Measurements from ENCODE around the gene GNL3.

GNL3 gene, protein sequence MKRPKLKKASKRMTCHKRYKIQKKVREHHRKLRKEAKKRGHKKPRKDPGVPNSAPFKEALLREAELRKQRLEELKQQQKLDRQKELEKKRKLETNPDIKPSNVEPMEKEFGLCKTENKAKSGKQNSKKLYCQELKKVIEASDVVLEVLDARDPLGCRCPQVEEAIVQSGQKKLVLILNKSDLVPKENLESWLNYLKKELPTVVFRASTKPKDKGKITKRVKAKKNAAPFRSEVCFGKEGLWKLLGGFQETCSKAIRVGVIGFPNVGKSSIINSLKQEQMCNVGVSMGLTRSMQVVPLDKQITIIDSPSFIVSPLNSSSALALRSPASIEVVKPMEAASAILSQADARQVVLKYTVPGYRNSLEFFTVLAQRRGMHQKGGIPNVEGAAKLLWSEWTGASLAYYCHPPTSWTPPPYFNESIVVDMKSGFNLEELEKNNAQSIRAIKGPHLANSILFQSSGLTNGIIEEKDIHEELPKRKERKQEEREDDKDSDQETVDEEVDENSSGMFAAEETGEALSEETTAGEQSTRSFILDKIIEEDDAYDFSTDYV

GRCh38 chr3:52685709-52686691 lies at the start of gene GNL3, which contains the start of gene PBRM1:
Gene GNL3 (plus strand): TSS chr3:52686032. CDS start chr3:52686093, 61 bp downstream.
Gene PBRM1 (minus strand): TSS chr3:52685913.
- in situ Hi-C loops (cut with HindIII; ENCODE audit: low sequenced_read_pairs): no loop called here

DNA sequence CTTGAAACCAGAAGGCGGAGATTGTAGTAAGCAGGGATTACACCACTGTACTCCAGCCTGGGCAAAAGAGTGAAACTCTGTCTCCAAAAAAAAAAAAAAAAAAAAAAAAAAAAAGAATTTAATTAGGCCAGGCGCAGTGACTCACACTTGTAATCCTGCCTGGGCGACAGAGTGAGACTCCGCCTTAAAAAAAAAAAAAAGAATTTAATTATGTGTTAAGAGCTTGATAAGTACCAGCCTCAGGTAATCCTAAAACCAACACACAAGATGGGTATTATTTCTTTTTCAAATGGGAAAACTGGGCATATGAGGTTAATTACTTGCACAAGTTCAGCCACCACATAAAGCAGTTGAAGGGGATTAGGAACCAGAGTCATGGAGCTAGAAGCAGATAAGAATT lies 49.2 kb upstream of the GNL3 start:
- in situ Hi-C loops (cut with HindIII; ENCODE audit: low sequenced_read_pairs): no loop called here

- in situ Hi-C loops (cut with HindIII; ENCODE audit: low sequenced_read_pairs): no loop called here
Observed at GRCh38 chr3:52645549-52645948, 40.3 kb upstream of the GNL3 start.

GRCh38 chr3:52649461-52650210 lies 36.2 kb upstream of the GNL3 start:
- in situ Hi-C loops (cut with HindIII; ENCODE audit: low sequenced_read_pairs): no loop called here

DNA sequence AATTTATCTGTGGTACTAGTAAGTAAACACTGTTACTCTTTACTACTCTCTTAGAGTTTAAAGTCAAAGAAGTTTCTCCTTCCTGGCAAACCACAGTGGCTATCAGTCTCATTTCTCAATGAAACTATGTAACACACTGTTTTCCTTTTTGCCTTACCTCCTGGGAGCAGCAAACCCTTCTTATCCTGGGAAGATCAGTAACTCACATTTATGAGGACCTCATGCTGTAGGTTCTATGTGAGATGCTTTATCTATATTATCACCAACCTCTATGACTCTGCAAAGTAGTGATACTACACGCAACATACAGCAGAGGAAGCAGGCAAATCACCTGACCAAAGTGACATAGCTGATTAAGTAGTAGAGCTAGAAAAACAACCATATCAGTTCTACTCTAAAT lies 35.4 kb upstream of the GNL3 start:
- in situ Hi-C loops (cut with HindIII; ENCODE audit: low sequenced_read_pairs): no loop called here

DNA sequence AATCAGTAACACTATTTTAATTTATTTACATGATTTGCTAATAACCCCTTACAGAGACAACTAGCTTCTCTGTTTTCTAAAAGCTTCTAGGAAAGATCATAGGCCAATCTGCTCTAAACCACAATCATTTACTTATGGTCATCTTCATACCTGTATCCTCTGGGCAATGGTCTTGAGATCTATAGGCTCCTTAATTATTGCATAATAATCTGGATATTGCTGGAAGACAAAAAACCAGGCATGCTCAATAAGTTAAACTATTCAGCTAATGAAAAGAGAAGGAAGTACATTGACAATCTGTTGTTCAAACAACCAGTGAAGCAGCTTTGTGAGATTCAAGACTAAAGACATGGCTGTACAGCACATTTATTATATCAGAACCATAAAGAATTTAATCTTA lies 34.2 kb upstream of the GNL3 start:
- in situ Hi-C loops (cut with HindIII; ENCODE audit: low sequenced_read_pairs): no loop called here

DNA sequence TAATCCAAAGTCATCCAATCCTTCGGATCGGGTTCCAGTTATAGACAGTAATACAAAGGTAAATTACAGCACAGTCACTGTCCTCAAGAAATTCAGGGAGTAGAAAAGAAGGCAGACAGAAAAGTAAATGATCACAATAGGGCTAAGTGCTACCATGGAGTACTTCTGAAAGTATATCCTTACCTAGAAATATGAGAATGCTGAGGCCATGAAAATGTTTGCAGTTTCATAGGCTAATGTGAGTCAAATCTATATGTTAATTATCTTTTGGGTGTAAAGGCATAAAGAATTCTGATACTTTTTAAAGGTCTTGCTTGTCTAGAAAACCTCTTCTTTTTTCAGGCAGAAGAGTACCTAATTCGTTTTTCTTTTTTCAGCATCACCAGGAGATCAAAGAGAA lies 29.9 kb upstream of the GNL3 start:
- in situ Hi-C loops (cut with HindIII; ENCODE audit: low sequenced_read_pairs): no loop called here

GRCh38 chr3:52660046-52660445 lies 25.8 kb upstream of the GNL3 start:
- in situ Hi-C loops (cut with HindIII; ENCODE audit: low sequenced_read_pairs): no loop called here

DNA sequence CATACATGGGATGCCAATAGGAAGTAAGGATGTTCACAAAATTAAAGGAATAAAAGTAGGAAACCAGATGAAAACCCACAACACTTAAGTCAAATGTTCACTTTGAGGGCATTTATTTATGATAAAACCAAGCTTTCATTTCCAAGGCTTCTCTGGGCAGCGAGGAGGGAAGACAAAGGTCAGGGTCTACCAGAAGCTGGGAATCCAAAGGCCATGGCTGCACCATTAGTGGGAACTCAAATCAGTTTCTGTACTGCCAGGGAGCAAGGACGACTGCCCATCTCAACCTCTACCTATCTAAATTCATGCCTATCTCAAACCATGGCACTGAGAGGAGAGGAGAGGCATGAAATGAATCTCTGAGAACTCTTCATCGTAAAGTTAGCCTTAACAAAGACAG lies 22.7 kb upstream of the GNL3 start:
- in situ Hi-C loops (cut with HindIII; ENCODE audit: low sequenced_read_pairs): no loop called here

GRCh38 chr3:52670621-52671521 lies 15.0 kb upstream of the GNL3 start:
- in situ Hi-C loops (cut with HindIII; ENCODE audit: low sequenced_read_pairs): no loop called here

- in situ Hi-C loops (cut with HindIII; ENCODE audit: low sequenced_read_pairs): no loop called here
Observed at GRCh38 chr3:52671676-52672075, 14.2 kb upstream of the GNL3 start.

DNA sequence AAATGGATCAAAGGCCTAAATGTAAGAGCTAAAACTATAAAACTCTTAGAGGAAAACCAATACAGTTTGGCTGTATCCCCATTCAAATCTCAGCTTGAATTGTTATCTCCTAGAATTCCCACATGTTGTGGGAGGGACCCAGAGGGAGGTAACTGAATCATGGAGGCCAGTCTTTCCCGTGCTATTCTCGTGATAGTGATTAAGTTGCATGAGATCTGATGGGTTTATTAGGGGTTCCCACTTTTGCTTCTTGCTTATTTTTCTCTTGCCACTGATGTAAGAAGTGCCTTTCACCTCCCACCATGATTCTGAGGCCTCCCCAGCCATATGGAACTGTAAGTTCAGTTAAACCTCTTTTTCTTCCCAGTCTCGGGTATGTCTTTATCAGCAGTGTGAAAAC lies 9.6 kb upstream of the GNL3 start:
- in situ Hi-C loops (cut with HindIII; ENCODE audit: low sequenced_read_pairs): loop anchor here (5.0 kb wide), 1 partner anchor 61 kb away; no protein-coding TSS in a partner anchor

GRCh38 chr3:52678265-52679198 lies 7.3 kb upstream of the GNL3 start:
- in situ Hi-C loops (cut with HindIII; ENCODE audit: low sequenced_read_pairs): loop anchor here (5.0 kb wide), 1 partner anchor 59 kb away; no protein-coding TSS in a partner anchor

DNA sequence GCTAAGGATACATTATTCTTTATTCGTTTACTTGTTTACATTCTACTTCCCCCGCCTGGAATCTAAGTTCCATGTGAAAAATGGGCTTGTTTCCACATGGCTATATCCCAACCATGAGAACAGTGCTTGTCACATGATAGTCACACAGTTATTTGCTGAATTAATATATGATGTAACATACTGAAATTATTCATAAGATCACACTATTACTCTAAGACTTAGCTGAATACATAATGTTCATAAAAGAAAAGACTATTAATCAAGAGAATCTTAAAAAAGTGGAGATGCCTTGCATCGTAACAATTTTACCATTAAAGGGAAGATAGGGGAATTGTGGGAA lies 6.7 kb upstream of the GNL3 start:
- in situ Hi-C loops (cut with HindIII; ENCODE audit: low sequenced_read_pairs): loop anchor here (5.0 kb wide), 1 partner anchor 58 kb away; no protein-coding TSS in a partner anchor

DNA sequence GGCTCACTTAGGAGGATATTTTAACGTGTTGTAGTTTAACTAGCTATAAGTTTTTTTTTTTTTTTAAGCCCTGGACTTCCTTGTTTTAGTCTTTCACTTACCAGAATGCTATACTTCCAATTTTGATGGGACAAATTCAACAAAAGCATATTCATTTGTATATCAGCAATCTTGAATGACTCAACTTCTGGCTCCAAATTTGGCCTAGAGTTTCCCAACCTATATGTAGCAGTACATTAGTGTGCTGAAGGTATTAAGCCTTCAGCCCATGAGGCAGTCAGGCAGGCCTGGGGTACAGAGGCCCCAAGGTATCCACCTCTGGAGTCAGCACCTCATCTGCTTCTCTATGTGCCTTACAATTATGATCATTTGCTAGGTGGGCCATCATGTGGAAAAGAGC lies 6.0 kb upstream of the GNL3 start:
- in situ Hi-C loops (cut with HindIII; ENCODE audit: low sequenced_read_pairs): loop anchor here (5.0 kb wide), 1 partner anchor 57 kb away; no protein-coding TSS in a partner anchor

DNA sequence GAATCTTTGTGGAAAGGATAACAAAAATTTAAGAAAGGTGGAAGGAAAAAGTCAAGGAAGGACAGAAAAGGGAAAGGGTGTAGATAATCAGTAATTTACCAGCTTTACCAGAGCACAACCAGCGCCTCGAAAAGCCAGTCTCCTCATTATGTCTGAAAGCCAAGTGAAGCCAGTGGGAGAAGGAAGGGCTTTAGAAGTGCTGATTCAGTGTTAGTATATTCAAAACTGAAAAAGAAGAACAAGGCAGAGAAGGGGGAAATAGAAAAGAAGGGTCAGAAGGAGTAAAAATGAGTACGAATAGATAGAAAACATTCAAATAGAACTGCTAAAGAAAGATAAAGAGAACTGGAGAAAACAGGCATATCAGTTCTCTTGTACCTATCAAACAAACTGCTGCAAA lies 4.2 kb upstream of the GNL3 start:
- in situ Hi-C loops (cut with HindIII; ENCODE audit: low sequenced_read_pairs): no loop called here

DNA sequence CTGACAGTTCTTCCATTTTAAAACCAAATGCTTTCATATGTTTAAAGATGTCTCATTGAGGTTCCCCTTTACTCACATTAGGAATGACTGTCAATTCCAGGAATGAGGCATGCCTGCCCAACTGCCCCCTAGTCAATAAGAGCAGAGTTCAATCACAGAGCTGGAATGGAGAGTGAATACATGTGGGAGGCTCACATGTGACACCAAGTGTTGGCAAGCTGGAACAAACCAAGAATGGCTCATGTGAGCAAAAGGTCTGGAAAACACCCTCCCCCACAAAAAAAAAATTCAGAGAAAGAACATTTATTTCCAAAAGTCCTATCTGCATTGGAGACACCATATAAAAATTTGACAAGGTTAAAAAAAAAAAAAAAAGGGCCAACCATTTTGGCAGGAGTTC lies 3.8 kb upstream of the GNL3 start:
- in situ Hi-C loops (cut with HindIII; ENCODE audit: low sequenced_read_pairs): no loop called here

GRCh38 chr3:52683611-52684010 lies 2.2 kb upstream of the GNL3 start:
- in situ Hi-C loops (cut with HindIII; ENCODE audit: low sequenced_read_pairs): no loop called here
